ENCODE results near the gene NOD2. TPM values are rescaled to one million over a fixed set of nuclear protein-coding genes. Genes with fewer than 3 reads are reported as not detected.

NOD2 gene
- total RNA-seq, 1 experiment from 2014 or later = 0.05 TPM

GRCh38 chr16:50676684-50677225 is 16.7 kb upstream of the NOD2 start:
- no peak for DNase-seq (ENCODE audit: low read depth in 1 of 2, low spot score in 2 of 2)
- Histone ChIP-seq H3K9me3 (replicated peaks) (peaks cover 7% of the 10 kb centered on the region), H3K4me1 (replicated peaks) (no peaks in the 10 kb centered on the region), H3K4me3 (no peak overlapping the region), H3K27ac (no peak overlapping the region), H3K27me3 (replicated peaks) (no peaks in the 10 kb centered on the region), H3K36me3 (no peaks in the 10 kb centered on the region)

GRCh38 chr16:50677351-50677750 is 16.1 kb upstream of the NOD2 start:
- H3K4me1 ChIP-seq (replicated peaks) = no peaks in the 10 kb centered on the region
- peaks cover 3% of the 10 kb centered on the region; the same call in 1 of the 2 replicates for H3K9me3 ChIP-seq (replicated peaks)
- no peaks in the 10 kb centered on the region for H3K36me3 ChIP-seq
- H3K4me3 ChIP-seq = no peak overlapping the region
- no peak for DNase-seq (ENCODE audit: low read depth in 1 of 2, low spot score in 2 of 2)
- H3K27me3 ChIP-seq (replicated peaks) = no peaks in the 10 kb centered on the region
- no peak overlapping the region for H3K27ac ChIP-seq

GRCh38 chr16:50678531-50678930 is 14.9 kb upstream of the NOD2 start:
- Histone ChIP-seq H3K9me3 (replicated peaks) (no peaks in the 10 kb centered on the region), H3K4me3 (no peak overlapping the region), H3K27me3 (replicated peaks) (no peaks in the 10 kb centered on the region), H3K36me3 (no peaks in the 10 kb centered on the region), H3K4me1 (replicated peaks) (no peaks in the 10 kb centered on the region), H3K27ac (no peak overlapping the region)
- DNase-seq (ENCODE audit: low read depth in 1 of 2, low spot score in 2 of 2) = no peak

- DNase-seq (ENCODE audit: low read depth in 1 of 2, low spot score in 2 of 2) = no peak
- no peaks in the 10 kb centered on the region for H3K4me1 ChIP-seq (replicated peaks)
- H3K36me3 ChIP-seq = no peaks in the 10 kb centered on the region
- no peak overlapping the region for H3K4me3 ChIP-seq
- H3K9me3 ChIP-seq (replicated peaks) = no peaks in the 10 kb centered on the region
- no peak overlapping the region for H3K27ac ChIP-seq
- H3K27me3 ChIP-seq (replicated peaks) = no peaks in the 10 kb centered on the region
These were observed 14.1 kb upstream of the NOD2 start for GRCh38 chr16:50679266-50679665.

- H3K9me3 ChIP-seq (replicated peaks) = no peaks in the 10 kb centered on the region
- H3K27me3 ChIP-seq (replicated peaks) = no peaks in the 10 kb centered on the region
- DNase-seq (ENCODE audit: low read depth in 1 of 2, low spot score in 2 of 2) = no peak
- no peaks in the 10 kb centered on the region for H3K36me3 ChIP-seq
- H3K4me3 ChIP-seq = no peak overlapping the region
- no peaks in the 10 kb centered on the region for H3K4me1 ChIP-seq (replicated peaks)
- H3K27ac ChIP-seq = no peak overlapping the region
These were observed 13.5 kb upstream of the NOD2 start for GRCh38 chr16:50679676-50680555.

GRCh38 chr16:50680556-50680893 is 12.9 kb upstream of the NOD2 start:
- Histone ChIP-seq H3K4me1 (replicated peaks) (no peaks in the 10 kb centered on the region), H3K4me3 (no peak overlapping the region), H3K27me3 (replicated peaks) (no peaks in the 10 kb centered on the region), H3K9me3 (replicated peaks) (no peaks in the 10 kb centered on the region), H3K36me3 (no peaks in the 10 kb centered on the region), H3K27ac (no peak overlapping the region)
- DNase-seq (ENCODE audit: low read depth in 1 of 2, low spot score in 2 of 2) = no peak

GRCh38 chr16:50681021-50681885 is 12.2 kb upstream of the NOD2 start, which contains the start of gene SNX20:
SNX20 (minus strand) TSS chr16:50681312; CDS start chr16:50677526, 3,786 bp downstream.
- Histone ChIP-seq H3K27me3 (replicated peaks) (no peaks in the 10 kb centered on the region), H3K27ac (no peak within 1 kb of the TSS), H3K9me3 (replicated peaks) (no peaks in the 10 kb centered on the region), H3K36me3 (no peaks in the 10 kb centered on the region), H3K4me3 (no peak within 1 kb of the TSS), H3K4me1 (replicated peaks) (no peaks in the 10 kb centered on the region)
- no peak for DNase-seq (ENCODE audit: low read depth in 1 of 2, low spot score in 2 of 2)

GRCh38 chr16:50683689-50684374 is 9.6 kb upstream of the NOD2 start:
- no peaks in the 10 kb centered on the region for H3K27me3 ChIP-seq (replicated peaks)

GRCh38 chr16:50684823-50685461 is 8.5 kb upstream of the NOD2 start:
- no peak overlapping the region for H3K4me3 ChIP-seq
- DNase-seq (ENCODE audit: low read depth in 1 of 2, low spot score in 2 of 2) = no peak
- H3K27me3 ChIP-seq (replicated peaks) = peaks cover 3% of the 10 kb centered on the region; the same call in 1 of the 2 replicates
- no peaks in the 10 kb centered on the region for H3K4me1 ChIP-seq (replicated peaks)
- H3K36me3 ChIP-seq = no peaks in the 10 kb centered on the region
- H3K27ac ChIP-seq = no peak overlapping the region
- H3K9me3 ChIP-seq (replicated peaks) = no peaks in the 10 kb centered on the region

More at GRCh38 chr16:50683689-50684374, 9.6 kb upstream of the NOD2 start:
- no peak for DNase-seq (ENCODE audit: low read depth in 1 of 2, low spot score in 2 of 2)
- Histone ChIP-seq H3K36me3 (no peaks in the 10 kb centered on the region), H3K27ac (no peak overlapping the region), H3K4me3 (no peak overlapping the region), H3K4me1 (replicated peaks) (no peaks in the 10 kb centered on the region), H3K9me3 (replicated peaks) (no peaks in the 10 kb centered on the region)

GRCh38 chr16:50685462-50686063 is 7.8 kb upstream of the NOD2 start:
- Histone ChIP-seq H3K4me1 (replicated peaks) (no peaks in the 10 kb centered on the region), H3K4me3 (no peak overlapping the region), H3K9me3 (replicated peaks) (no peaks in the 10 kb centered on the region), H3K36me3 (no peaks in the 10 kb centered on the region), H3K27ac (no peak overlapping the region), H3K27me3 (replicated peaks) (peaks cover 3% of the 10 kb centered on the region; the same call in 1 of the 2 replicates)
- DNase-seq (ENCODE audit: low read depth in 1 of 2, low spot score in 2 of 2) = no peak

- Histone ChIP-seq H3K36me3 (no peaks in the 10 kb centered on the region), H3K4me3 (no peak overlapping the region), H3K27me3 (replicated peaks) (peaks cover 3% of the 10 kb centered on the region; the same call in 1 of the 2 replicates), H3K4me1 (replicated peaks) (peaks cover under 1% of the 10 kb centered on the region; the same call in 1 of the 2 replicates), H3K27ac (no peak overlapping the region), H3K9me3 (replicated peaks) (no peaks in the 10 kb centered on the region)
- no peak for DNase-seq (ENCODE audit: low read depth in 1 of 2, low spot score in 2 of 2)
These were observed 5.3 kb upstream of the NOD2 start for GRCh38 chr16:50688083-50688482.

- Histone ChIP-seq H3K4me1 (replicated peaks) (peaks cover 8% of the 10 kb centered on the region), H3K4me3 (no peak overlapping the region), H3K27ac (no peak overlapping the region), H3K27me3 (replicated peaks) (peaks cover 3% of the 10 kb centered on the region; the same call in 1 of the 2 replicates), H3K36me3 (no peaks in the 10 kb centered on the region), H3K9me3 (replicated peaks) (no peaks in the 10 kb centered on the region)
- DNase-seq (ENCODE audit: low read depth in 1 of 2, low spot score in 2 of 2) = no peak
These were observed 4.5 kb upstream of the NOD2 start for GRCh38 chr16:50688867-50689266.
